Hippocampal formation (tissue), 2 donors: ENCODE measurements around the gene STAB1.
A peak's percentile ranks its signal among the peaks of the same experiment; 100 is the strongest.

ENCODE experiments used
- DNase-seq, 2 donors: peaks; one replicate each; lab custom pipeline; 2025; lab: John Stamatoyannopoulos, UW

The STAB1 gene

GRCh38 chr3:52536369-52537164 lies 41.4 kb downstream of the STAB1 start, which contains the start of gene UQCC5:
Gene UQCC5, plus strand, starts transcription at chr3:52536605. Its CDS starts 151 bp downstream, at chr3:52536756.
- peak; percentile 93 to 96 for DNase-seq

GRCh38 chr3:52537165-52537620 lies 42.1 kb downstream of the STAB1 start:
- DNase-seq: no peak

- no peak for DNase-seq
Observed at GRCh38 chr3:52537726-52538421, 42.7 kb downstream of the STAB1 start.

GRCh38 chr3:52539010-52539653 lies 44.0 kb downstream of the STAB1 start:
- no peak for DNase-seq

GRCh38 chr3:52541050-52541449 lies 45.9 kb downstream of the STAB1 start:
- DNase-seq: no peak

GRCh38 chr3:52544937-52545336 lies 49.8 kb downstream of the STAB1 start:
- no peak for DNase-seq

GRCh38 chr3:52546111-52546901 lies 51.2 kb downstream of the STAB1 start:
- DNase-seq: no peak

- no peak for DNase-seq
Observed at GRCh38 chr3:52547143-52547542, 52.0 kb downstream of the STAB1 start.

GRCh38 chr3:52551118-52551517 lies 56.0 kb downstream of the STAB1 start:
- no peak for DNase-seq

GRCh38 chr3:52552089-52552488 lies 57.0 kb downstream of the STAB1 start:
- DNase-seq: no peak

- DNase-seq: no peak
Observed at GRCh38 chr3:52554026-52554755, 59.1 kb downstream of the STAB1 start.

GRCh38 chr3:52555056-52555455 lies 59.9 kb downstream of the STAB1 start:
- no peak for DNase-seq

GRCh38 chr3:52557011-52557960 lies 62.1 kb downstream of the STAB1 start:
- DNase-seq: no peak

GRCh38 chr3:52558436-52558835 lies 63.3 kb downstream of the STAB1 start:
- DNase-seq: no peak

- DNase-seq: no peak
Observed at GRCh38 chr3:52561028-52561747, 66.0 kb downstream of the STAB1 start.

GRCh38 chr3:52563984-52564383 lies 68.8 kb downstream of the STAB1 start:
- no peak for DNase-seq

GRCh38 chr3:52568069-52568468 lies 72.9 kb downstream of the STAB1 start:
- no peak for DNase-seq

- DNase-seq: no peak
Observed at GRCh38 chr3:52570076-52570475, 74.9 kb downstream of the STAB1 start.

GRCh38 chr3:52572221-52572620 lies 77.1 kb downstream of the STAB1 start:
- DNase-seq: no peak
